Fibroblast of peridontal ligament (primary cell): ENCODE measurements around the gene PITRM1.

Source experiments
- DNase-seq: peaks from one replicate; pipeline ENCODE4 v3.0.0-alpha.2; 2010; ENCODE audit errors: extremely low read depth

Gene PITRM1

GRCh38 chr10:3102720-3103427, 69.7 kb downstream of the PITRM1 start:
- peak; percentile 16 for DNase-seq

GRCh38 chr10:3100856-3101640, 71.5 kb downstream of the PITRM1 start:
- DNase-seq = no peak

GRCh38 chr10:3100093-3100792, 72.3 kb downstream of the PITRM1 start:
- no peak for DNase-seq

GRCh38 chr10:3099291-3100092, 73.1 kb downstream of the PITRM1 start:
- DNase-seq = peak; percentile 77

- DNase-seq = no peak
These were observed 73.9 kb downstream of the PITRM1 start for GRCh38 chr10:3098689-3099088.

GRCh38 chr10:3097160-3097559, 75.4 kb downstream of the PITRM1 start:
- DNase-seq = no peak

- no peak for DNase-seq
These were observed 76.4 kb downstream of the PITRM1 start for GRCh38 chr10:3096149-3096548.

- DNase-seq = peak; percentile 100
These were observed 77.0 kb downstream of the PITRM1 start for GRCh38 chr10:3095373-3096139.

GRCh38 chr10:3094609-3095036, 78.0 kb downstream of the PITRM1 start:
- DNase-seq = no peak

GRCh38 chr10:3093996-3094395, 78.6 kb downstream of the PITRM1 start:
- no peak for DNase-seq

GRCh38 chr10:3091921-3092320, 80.7 kb downstream of the PITRM1 start:
- no peak for DNase-seq

GRCh38 chr10:3090914-3091787, 81.4 kb downstream of the PITRM1 start:
- peak; percentile 84 for DNase-seq

GRCh38 chr10:3090388-3090787, 82.2 kb downstream of the PITRM1 start:
- no peak for DNase-seq
